HG03045 (cell line): Measurements from ENCODE around the gene NFIX.

Source experiments
- ATAC-seq: cut with Tn5 transposase; IDR thresholded peaks from one replicate; pipeline ENCODE4 v1.9.1; 2021; ENCODE audit warnings: mild to moderate bottlenecking, moderate library complexity; ENCODE audit not compliant: unreplicated experiment

NFIX gene

DNA sequence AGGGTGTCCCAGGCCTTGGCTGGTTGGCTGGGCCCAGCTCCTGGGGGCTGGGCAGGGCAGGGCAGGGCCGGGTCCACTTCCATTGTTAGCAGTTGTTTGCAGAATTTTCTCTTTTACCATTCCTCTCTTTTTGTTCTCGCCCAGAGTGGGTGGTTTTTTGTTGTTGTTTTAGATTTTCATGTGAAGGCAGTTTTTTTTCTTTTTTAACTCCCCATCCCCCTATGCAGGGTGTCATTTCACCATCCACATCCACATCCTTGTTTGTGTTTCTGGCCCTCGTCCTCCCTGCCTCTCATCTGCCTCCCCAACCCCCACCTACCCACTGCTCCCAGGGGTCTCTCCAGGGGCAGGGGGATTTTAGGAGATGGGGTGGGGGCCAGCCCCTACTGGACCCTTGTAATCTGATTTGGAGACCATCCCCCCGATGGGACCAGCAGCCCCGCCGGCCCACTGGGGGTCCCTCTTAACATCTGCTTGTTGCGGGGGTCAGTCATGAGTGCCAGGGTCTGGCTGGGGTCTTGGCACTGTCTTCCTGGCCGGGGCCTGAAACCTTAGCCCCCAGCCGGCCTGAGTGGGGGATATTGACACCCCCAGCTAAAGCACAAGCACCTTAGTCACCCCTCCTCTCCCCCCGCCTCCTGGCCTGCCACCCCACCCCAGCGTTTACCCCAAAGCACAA lies 144.5 kb downstream of the NFIX start:
- no peak for ATAC-seq

DNA sequence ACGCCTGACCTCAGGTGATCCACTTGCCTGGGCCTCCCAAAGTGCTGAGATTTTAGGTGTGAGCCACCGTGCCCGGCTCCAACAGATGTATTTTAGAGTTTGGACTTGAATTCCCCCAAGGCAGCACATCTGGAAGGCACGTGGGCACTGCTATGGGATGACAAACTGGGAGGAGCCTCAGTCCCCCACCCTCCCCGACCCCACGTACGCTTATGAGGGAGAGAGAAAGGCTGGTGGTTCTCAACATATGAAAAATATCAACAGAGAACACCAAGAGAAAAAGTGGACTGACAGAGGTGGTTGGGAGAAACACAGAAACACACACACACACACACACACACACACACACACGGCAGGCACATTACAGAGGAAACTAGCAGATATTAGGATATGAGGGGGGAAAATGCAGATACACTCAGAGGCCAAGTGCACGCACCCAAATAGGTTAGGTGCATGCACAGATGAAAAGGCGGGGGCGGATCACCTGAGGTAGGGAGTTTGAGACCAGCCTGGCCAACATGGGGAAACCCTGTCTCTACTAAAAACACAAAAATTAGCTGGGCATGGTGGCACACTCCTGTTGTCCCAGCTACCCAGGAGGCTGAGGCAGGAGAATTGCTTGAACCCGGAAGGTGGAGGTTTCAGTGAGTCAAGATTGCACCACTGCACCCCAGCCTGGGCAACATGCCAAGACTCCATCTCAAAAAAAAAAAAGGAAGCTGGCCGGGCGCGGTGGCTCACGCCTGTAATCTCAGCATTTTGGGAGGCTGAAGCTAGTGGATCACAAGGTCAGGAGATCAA lies 151.7 kb downstream of the NFIX start:
- no peak for ATAC-seq
